WTC11 (cell line): Measurements from ENCODE around the gene ITGAE.
"Not testable (repeated sequence)": the region's sequence is repeated elsewhere in the genome, so short reads cannot be mapped to it uniquely, and the experiment has no call there.

Source experiments
- CREB1 ChIP-seq: sonication (generic); formaldehyde crosslinking; IDR thresholded peaks from 2 replicates; pipeline ENCODE4 v1.8.0; 2023; ENCODE audit warnings: mild to moderate bottlenecking, missing genetic modification reagents
- CTCF ChIP-seq: fragments of 200-600 bp; IDR thresholded peaks from 2 replicates; pipeline ENCODE4 v1.8.0; 2022; ENCODE audit warnings: antibody characterized with exemption
- E2F1 ChIP-seq: sonication (generic); formaldehyde crosslinking; IDR thresholded peaks from 2 replicates; pipeline ENCODE4 v1.8.0; 2022; ENCODE audit warnings: mild to moderate bottlenecking, missing genetic modification reagents
- ESRRA ChIP-seq: sonication (generic); formaldehyde crosslinking; IDR thresholded peaks from 2 replicates; pipeline ENCODE4 v1.8.1; 2022; ENCODE audit warnings: mild to moderate bottlenecking, missing genetic modification reagents, borderline replicate concordance
- FOXP1 ChIP-seq: sonication (generic); formaldehyde crosslinking; IDR thresholded peaks from 2 replicates; pipeline ENCODE4 v1.8.0; 2022; ENCODE audit warnings: missing genetic modification reagents, mild to moderate bottlenecking, moderate library complexity, borderline replicate concordance
- HMGXB4 ChIP-seq: sonication (generic); formaldehyde crosslinking; IDR thresholded peaks from 2 replicates; pipeline ENCODE4 v1.8.1; 2023; ENCODE audit warnings: mild to moderate bottlenecking, moderate library complexity, missing genetic modification reagents
- MAX ChIP-seq: sonication (generic); formaldehyde crosslinking; IDR thresholded peaks from 2 replicates; pipeline ENCODE4 v1.8.0; 2022; ENCODE audit warnings: mild to moderate bottlenecking, missing genetic modification reagents
- PREB ChIP-seq: sonication (generic); formaldehyde crosslinking; IDR thresholded peaks from 2 replicates; pipeline ENCODE4 v1.8.1; 2022; ENCODE audit warnings: mild to moderate bottlenecking, missing genetic modification reagents, moderate library complexity, borderline replicate concordance
- ZNF121 ChIP-seq: sonication (generic); formaldehyde crosslinking; IDR thresholded peaks from 2 replicates; pipeline ENCODE4 v1.8.0; 2023; ENCODE audit warnings: missing genetic modification reagents
- ZNF263 ChIP-seq: sonication (generic); formaldehyde crosslinking; IDR thresholded peaks from 2 replicates; pipeline ENCODE4 v1.8.1; 2022; ENCODE audit warnings: low read depth, mild to moderate bottlenecking, moderate library complexity, missing genetic modification reagents
- ZNF317 ChIP-seq: sonication (generic); formaldehyde crosslinking; IDR thresholded peaks from 2 replicates; pipeline ENCODE4 v1.8.1; 2023; ENCODE audit warnings: low read depth, mild to moderate bottlenecking, moderate library complexity, missing genetic modification reagents, borderline replicate concordance
- ZNF532 ChIP-seq: fragments of 250-450 bp; sonication (Bioruptor Pico); IDR thresholded peaks from 2 replicates; pipeline ENCODE4 v1.9.0; 2021; ENCODE audit warnings: mild to moderate bottlenecking, borderline replicate concordance

- not testable (repeated sequence) for TF ChIP-seq CTCF; FOXP1; MAX (CRISPR knock-in tag); PREB (CRISPR knock-in tag); ZNF317 (CRISPR knock-in tag); ZNF532; ESRRA; ZNF263 (CRISPR knock-in tag); CREB1 (CRISPR knock-in tag); HMGXB4 (CRISPR knock-in tag); E2F1; ZNF121 (CRISPR knock-in tag)
Observed at GRCh38 chr17:3793258-3793657, 7.7 kb downstream of the ITGAE start.
